ENCODE results near the gene ERMAP.
"Not testable (repeated sequence)": the region's sequence is repeated elsewhere in the genome, so short reads cannot be mapped to it uniquely, and the experiment has no call there.

Gene ERMAP

GRCh38 chr1:42807056-42807668 lies 9.8 kb upstream of the ERMAP start:
- DNase-seq: no peak

- not testable (repeated sequence) for DNase-seq
These were observed 2.1 kb upstream of the ERMAP start for GRCh38 chr1:42814815-42815214.

GRCh38 chr1:42815941-42816584 lies 859 bp upstream of the ERMAP start:
- no peak for DNase-seq

GRCh38 chr1:42817440-42817767 lies 482 bp downstream of the ERMAP start:
- no peak for DNase-seq

GRCh38 chr1:42817976-42818375 lies 1.1 kb downstream of the ERMAP start:
- DNase-seq: no peak

GRCh38 chr1:42820813-42821212 lies 3.9 kb downstream of the ERMAP start:
- no peak for DNase-seq

- DNase-seq: no peak
These were observed 4.8 kb downstream of the ERMAP start for GRCh38 chr1:42821690-42822089.

- no peak for DNase-seq
These were observed 6.0 kb downstream of the ERMAP start for GRCh38 chr1:42822800-42823392.

- DNase-seq: no peak
These were observed 7.6 kb downstream of the ERMAP start for GRCh38 chr1:42824481-42825035.

- no peak for DNase-seq
These were observed 8.3 kb downstream of the ERMAP start for GRCh38 chr1:42825036-42825851.

- no peak for DNase-seq
These were observed 13.7 kb downstream of the ERMAP start for GRCh38 chr1:42830631-42831030.

- DNase-seq: no peak
These were observed 14.4 kb downstream of the ERMAP start for GRCh38 chr1:42831273-42831672.

GRCh38 chr1:42832641-42833240 lies 15.8 kb downstream of the ERMAP start:
- DNase-seq: no peak

- no peak for DNase-seq
These were observed 17.1 kb downstream of the ERMAP start for GRCh38 chr1:42833981-42834380.

- DNase-seq: no peak
These were observed 17.9 kb downstream of the ERMAP start for GRCh38 chr1:42834803-42835202.

- DNase-seq: no peak
These were observed 18.5 kb downstream of the ERMAP start for GRCh38 chr1:42835422-42835821.

- DNase-seq: no peak
These were observed 20.8 kb downstream of the ERMAP start for GRCh38 chr1:42837709-42838108.

GRCh38 chr1:42838482-42839190 lies 21.7 kb downstream of the ERMAP start:
- no peak for DNase-seq

GRCh38 chr1:42841010-42841409 lies 24.1 kb downstream of the ERMAP start:
- DNase-seq: no peak

- no peak for DNase-seq
These were observed 24.7 kb downstream of the ERMAP start for GRCh38 chr1:42841440-42842147.

GRCh38 chr1:42844592-42845140 lies 27.7 kb downstream of the ERMAP start:
- no peak for DNase-seq

Measured in NCI-H1930 (cell line).